Left ventricle myocardium inferior (tissue), 1 donor: ENCODE data around the gene CLIC1. TPM values are rescaled to one million over a fixed set of nuclear protein-coding genes. Genes with fewer than 3 reads are reported as not detected.

ENCODE experiments used
- DNase-seq: peaks from one replicate; pipeline ENCODE4 v3.0.0-alpha.2; 2020
- H3K27ac ChIP-seq: fragments of 200-600 bp; replicated peaks from 2 replicates; pipeline ENCODE4 v1.8.0; 2021
- H3K27me3 ChIP-seq: fragments of 200-600 bp; 2 replicates; pipeline ENCODE4 v1.8.0; 2021; ENCODE audit warnings: low read depth
- H3K36me3 ChIP-seq: fragments of 200-600 bp; 2 replicates; pipeline ENCODE4 v1.8.0; 2021
- H3K4me1 ChIP-seq: fragments of 200-600 bp; 2 replicates; pipeline ENCODE4 v1.8.0; 2021
- H3K4me3 ChIP-seq: fragments of 200-600 bp; 2 replicates; pipeline ENCODE4 v1.8.0; 2021; ENCODE audit warnings: mild to moderate bottlenecking, moderate library complexity
- H3K9me3 ChIP-seq: fragments of 200-600 bp; replicated peaks from 2 replicates; pipeline ENCODE4 v1.8.0; 2021
- intact Hi-C: fragments of 100-400 bp; cut with micrococcal nuclease; formaldehyde crosslinking; loops from one replicate; pipeline ENCODE4 v1.11.0; 2022
- total RNA-seq: library from RNA; stranded (reverse); fragmentation: NEBNext Ultra II Directional; extraction: Animal tissue kit (Norgen Biotek cat#: 25700); gene quantifications from one replicate; pipeline ENCODE4 v1.2.1, GENCODE V29; 2021
- TF ChIP-seq, protein P1 (sequence below): fragments of 200-600 bp; IDR thresholded peaks from 2 replicates; pipeline ENCODE4 v1.8.0; 2021; ENCODE audit warnings: antibody characterized with exemption, mild to moderate bottlenecking, borderline replicate concordance
- donor health status: DM: no; HTN: yes; CAD: no; lungs with severe emphysema.

The CLIC1 gene
- total RNA-seq, 1 donor from 2014 or later = 78.0 TPM

DNA sequence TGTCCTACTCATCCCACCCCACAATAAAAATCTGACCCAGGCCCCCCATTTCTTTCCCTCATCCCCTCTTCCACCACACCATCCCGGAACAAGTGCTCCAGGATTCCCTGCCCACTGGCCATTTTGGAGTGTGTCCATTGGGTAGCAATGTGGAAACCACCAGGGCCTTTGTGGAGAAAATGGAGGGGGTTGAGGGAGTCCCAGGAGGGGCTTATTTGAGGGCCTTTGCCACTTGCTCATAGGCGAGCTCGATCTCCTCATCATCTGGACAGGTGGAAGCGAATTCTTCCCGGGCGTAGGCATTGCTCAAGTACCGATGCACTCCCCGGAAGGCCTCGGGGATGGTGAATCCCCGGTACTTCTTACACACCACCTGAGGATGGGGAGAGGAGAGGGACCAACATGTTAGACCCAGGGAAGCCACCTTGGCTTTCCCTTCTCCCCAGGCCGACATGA is 5.7 kb downstream of the CLIC1 start:
- DNase-seq = no peak
- intact Hi-C loops = no loop called here
- H3K36me3 ChIP-seq = peaks cover 62% of the 10 kb centered on the region

DNA sequence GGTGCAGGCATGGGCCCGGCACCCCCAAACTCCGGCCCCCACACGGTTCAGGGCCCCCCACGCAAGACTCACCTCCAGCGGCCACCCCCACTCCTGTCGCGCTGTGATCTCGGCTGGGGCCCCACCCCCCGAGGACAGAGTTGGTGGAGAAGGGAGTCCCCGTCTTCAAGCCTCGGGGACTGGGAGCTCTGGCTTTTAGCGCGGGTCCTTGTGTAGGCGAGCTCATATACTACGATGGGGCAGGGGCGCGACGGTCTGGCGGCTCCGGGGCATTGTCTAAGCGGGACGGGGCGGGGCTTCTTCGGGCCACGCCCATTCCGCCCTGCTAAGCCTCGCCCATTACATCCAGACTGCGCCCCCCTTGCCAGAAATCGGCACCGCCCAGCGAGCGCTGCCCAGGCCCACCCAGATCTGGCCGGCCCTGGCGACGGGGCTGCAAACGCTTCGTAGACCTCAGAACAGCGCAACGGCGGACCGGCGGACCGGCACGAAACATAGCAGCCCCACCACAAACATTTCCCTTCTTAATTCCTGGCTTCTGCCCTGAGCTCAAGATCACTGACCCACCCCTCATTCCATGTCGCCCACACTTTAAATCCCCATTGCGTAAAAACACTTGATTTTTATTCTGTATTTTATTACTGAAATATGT is 6.2 kb downstream of the CLIC1 start:
- TF ChIP-seq, protein P1, sequence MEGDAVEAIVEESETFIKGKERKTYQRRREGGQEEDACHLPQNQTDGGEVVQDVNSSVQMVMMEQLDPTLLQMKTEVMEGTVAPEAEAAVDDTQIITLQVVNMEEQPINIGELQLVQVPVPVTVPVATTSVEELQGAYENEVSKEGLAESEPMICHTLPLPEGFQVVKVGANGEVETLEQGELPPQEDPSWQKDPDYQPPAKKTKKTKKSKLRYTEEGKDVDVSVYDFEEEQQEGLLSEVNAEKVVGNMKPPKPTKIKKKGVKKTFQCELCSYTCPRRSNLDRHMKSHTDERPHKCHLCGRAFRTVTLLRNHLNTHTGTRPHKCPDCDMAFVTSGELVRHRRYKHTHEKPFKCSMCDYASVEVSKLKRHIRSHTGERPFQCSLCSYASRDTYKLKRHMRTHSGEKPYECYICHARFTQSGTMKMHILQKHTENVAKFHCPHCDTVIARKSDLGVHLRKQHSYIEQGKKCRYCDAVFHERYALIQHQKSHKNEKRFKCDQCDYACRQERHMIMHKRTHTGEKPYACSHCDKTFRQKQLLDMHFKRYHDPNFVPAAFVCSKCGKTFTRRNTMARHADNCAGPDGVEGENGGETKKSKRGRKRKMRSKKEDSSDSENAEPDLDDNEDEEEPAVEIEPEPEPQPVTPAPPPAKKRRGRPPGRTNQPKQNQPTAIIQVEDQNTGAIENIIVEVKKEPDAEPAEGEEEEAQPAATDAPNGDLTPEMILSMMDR = no peak
- intact Hi-C loops = no loop called here
- peak overlapping the region; percentile 93 for H3K4me3 ChIP-seq
- H3K36me3 ChIP-seq = peaks cover 63% of the 10 kb centered on the region
- H3K4me1 ChIP-seq = peaks cover 75% of the 10 kb centered on the region
- no peaks in the 10 kb centered on the region for H3K27me3 ChIP-seq
- DNase-seq = peak; percentile 92
- no peaks in the 10 kb centered on the region for H3K9me3 ChIP-seq
- H3K27ac ChIP-seq = peak overlapping the region; percentile 98

More for the DNA sequence above, 5.7 kb downstream of the CLIC1 start:
- Histone ChIP-seq H3K4me3 (peak overlapping the region; percentile 93), H3K27me3 (no peaks in the 10 kb centered on the region), H3K4me1 (peaks cover 78% of the 10 kb centered on the region), H3K9me3 (no peaks in the 10 kb centered on the region), H3K27ac (peak overlapping the region; percentile 98)
- TF ChIP-seq, protein P1 = no peak

DNA sequence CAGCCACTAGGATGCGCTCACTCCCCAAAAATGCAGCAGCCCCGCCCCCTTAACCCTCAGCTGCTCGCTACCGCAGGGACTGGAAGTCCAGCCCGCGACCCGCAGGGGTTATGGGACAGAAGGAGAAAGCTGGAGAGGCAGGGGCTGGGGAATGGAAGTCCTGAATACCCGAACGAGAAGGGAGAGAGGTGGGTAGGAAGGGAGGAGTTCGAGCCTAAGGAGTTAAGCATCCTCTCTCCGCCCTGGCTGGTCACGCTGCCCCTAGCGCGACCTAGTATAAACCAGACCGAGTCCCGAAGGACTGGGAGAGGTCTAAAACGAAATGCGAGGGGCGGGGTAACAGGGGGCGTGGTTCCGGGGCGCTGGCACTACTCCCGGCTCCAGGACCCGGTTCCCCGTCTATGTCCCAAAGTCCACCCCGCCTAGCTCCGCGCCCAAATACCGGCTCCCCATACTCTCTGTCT is 6.8 kb downstream of the CLIC1 start:
- no peaks in the 10 kb centered on the region for H3K9me3 ChIP-seq
- TF ChIP-seq, protein P1 = no peak
- intact Hi-C loops = no loop called here
- peak overlapping the region; percentile 93 for H3K4me3 ChIP-seq
- H3K27me3 ChIP-seq = no peaks in the 10 kb centered on the region
- H3K27ac ChIP-seq = peak overlapping the region; percentile 98
- DNase-seq = peak; percentile 94
- H3K4me1 ChIP-seq = peaks cover 70% of the 10 kb centered on the region
- peaks cover 63% of the 10 kb centered on the region for H3K36me3 ChIP-seq

DNA sequence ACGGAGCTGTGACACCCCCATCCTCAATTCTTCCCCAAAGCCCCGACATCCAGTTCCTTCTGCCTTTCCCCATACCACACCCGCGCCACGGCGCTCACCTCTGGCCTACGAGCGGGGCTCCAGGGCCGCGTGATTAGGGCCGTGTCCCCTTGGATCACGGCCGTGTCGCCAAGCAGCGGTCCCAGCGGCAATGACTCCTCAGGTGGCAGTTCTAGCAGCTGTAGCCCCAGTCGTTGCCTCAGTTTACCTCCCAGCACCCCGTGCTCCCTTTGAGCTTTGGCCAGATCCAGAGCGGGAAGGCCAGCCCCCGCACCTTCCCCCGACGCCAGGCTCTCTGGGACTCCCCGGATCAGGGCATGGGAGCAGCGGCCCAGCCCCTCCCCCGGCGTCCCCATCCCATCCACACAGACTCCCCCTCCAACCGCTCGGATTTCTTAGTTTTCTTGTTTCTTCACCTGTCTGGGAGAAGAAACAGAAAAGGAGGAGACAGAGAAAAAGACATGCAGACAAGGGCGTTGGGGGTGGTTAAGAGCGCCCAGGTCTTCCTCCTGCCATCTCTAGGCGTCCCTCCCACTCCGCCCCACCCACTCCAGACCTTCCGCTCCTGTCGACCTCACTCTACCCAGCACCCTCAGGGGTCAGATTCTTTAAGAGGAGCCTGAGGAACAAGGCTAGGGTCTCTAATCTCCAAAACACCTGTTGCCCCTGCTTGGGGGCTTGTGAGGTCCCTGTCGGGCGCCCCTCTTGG is 7.4 kb downstream of the CLIC1 start, which contains the start of gene DDAH2:
DDAH2 (minus strand) TSS at position 533 of the 748 bp plus-strand sequence; CDS start at position 395, 138 bp downstream.
- DNase-seq = no peak
- Histone ChIP-seq H3K9me3 (no peaks in the 10 kb centered on the region), H3K4me3 (peak within 1 kb of the TSS; percentile 93), H3K4me1 (peaks cover 64% of the 10 kb centered on the region), H3K27me3 (no peaks in the 10 kb centered on the region), H3K36me3 (peaks cover 62% of the 10 kb centered on the region), H3K27ac (peak within 1 kb of the TSS; percentile 98)
- intact Hi-C loops = no loop called here
- TF ChIP-seq, protein P1 = peak; percentile 66

DNA sequence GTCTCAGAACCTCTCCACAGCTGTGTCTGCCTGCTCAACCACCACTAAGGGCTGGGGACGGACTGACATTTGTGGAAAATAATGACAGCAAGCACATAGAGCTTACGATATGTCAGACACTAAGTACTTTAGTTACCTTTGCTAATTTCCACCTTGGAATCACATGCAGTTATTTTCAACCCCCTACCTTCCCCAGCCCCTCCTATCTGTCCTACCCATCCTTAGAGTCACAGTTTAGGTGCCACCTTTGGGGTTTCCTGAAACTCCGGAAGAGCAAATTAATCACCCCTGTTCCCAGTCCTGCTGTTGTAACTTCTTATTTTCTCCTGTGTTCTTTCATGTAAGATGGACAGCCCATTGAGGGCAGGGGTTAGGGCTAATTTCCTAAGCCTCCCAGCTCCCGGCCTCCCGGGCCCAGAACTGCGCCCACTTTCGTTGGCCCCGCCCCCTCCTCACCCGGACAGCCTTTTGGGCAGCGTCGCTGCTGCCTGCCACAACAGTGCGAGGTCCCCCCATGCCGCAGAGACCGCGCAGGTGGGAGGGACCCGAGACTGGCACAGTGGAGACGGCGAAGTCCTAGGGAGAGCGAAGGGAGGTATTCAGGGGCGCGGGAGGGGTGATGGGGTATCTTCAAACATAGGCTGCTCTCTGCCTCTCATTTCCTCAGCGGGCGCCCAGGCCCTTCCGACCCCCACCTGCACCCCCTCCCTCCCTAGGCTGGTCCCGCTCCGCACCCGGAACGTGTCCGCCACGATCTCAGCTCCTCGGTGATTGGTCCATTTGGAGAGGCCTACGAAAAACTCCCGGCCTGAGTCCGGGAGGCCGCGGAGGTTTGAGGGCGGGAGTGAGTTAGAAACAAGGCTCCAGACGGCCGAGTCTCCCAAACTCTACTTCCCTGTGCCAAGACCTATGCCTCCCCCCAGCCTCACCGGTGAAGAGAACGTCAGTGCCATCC is 8.3 kb downstream of the CLIC1 start:
- peak overlapping the region; percentile 98 for H3K27ac ChIP-seq
- no peaks in the 10 kb centered on the region for H3K27me3 ChIP-seq
- DNase-seq = no peak
- intact Hi-C loops = no loop called here
- TF ChIP-seq, protein P1 = no peak
- H3K36me3 ChIP-seq = peaks cover 52% of the 10 kb centered on the region
- peaks cover 54% of the 10 kb centered on the region for H3K4me1 ChIP-seq
- no peaks in the 10 kb centered on the region for H3K9me3 ChIP-seq
- H3K4me3 ChIP-seq = peak overlapping the region; percentile 93
